ENCODE data around the gene TTC9B.

TTC9B gene

DNA sequence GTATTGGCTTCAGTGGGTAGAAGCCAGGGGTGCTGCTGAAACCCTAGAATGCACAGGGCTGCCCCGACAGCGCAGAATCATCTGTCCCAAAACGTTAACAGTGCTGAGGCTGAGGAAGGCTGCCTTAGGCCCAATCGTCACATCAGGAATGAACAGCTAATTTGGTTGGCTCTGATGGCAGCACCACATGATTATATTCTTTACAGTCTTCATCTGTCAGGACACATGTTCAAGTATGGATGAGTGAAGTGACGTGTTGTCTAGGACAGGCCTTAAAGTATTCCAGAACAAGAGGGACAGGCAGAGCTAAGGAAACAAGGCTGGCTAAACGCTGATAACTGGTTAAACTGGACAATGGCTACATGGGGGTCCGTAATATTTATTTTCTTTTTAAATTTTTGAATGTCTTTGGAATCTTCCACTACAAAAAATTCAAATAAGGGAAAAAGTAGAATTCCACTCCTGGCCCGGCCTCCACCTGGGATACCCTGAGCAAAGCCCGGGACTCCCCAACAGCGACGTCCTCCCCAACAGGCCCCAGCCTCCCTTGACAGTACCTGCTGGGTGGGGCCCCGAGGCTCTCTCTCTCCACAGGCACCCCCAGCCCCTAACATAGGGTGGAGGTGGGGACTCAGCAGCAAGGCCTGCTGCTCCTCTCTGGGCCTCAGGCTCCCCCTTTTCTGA is 23.1 kb upstream of the TTC9B start:
- Histone ChIP-seq H4K20me1 (ENCODE audit: insufficient read depth, low read length) (no peaks in the 10 kb centered on the region), H3K36me3 (ENCODE audit: insufficient read depth, low read length) (peaks cover 59% of the 10 kb centered on the region), H3F3A (ENCODE audit: insufficient read depth, low read length) (no peaks in the 10 kb centered on the region), H3K4me2 (ENCODE audit: low read length) (no peak overlapping the region), H3K9me2 (ENCODE audit: low read depth, low read length) (no peaks in the 10 kb centered on the region), H3K9me3 (ENCODE audit: low read length) (no peaks in the 10 kb centered on the region), H3K79me2 (ENCODE audit: insufficient read depth, low read length) (no peaks in the 10 kb centered on the region), H3K27me3 (ENCODE audit: insufficient read depth, low read length) (no peaks in the 10 kb centered on the region), H3K4me1 (ENCODE audit: insufficient read depth, low read length, severe bottlenecking) (no peaks in the 10 kb centered on the region), H3K9ac (ENCODE audit: low read length) (no peak overlapping the region), H3K4me3 (ENCODE audit: low read depth, low read length, poor library complexity, severe bottlenecking) (no peak overlapping the region), H2AFZ (ENCODE audit: low read length) (no peak overlapping the region), H3K27ac (ENCODE audit: low read depth, low read length, poor library complexity, severe bottlenecking) (no peak overlapping the region)
- TF ChIP-seq CTCF (IDR thresholded peaks at IDR 0.05; ENCODE audit: low read length) (no peak), EZH2 (IDR thresholded peaks at IDR 0.05; ENCODE audit: borderline replicate concordance, low read length) (no peak)

DNA sequence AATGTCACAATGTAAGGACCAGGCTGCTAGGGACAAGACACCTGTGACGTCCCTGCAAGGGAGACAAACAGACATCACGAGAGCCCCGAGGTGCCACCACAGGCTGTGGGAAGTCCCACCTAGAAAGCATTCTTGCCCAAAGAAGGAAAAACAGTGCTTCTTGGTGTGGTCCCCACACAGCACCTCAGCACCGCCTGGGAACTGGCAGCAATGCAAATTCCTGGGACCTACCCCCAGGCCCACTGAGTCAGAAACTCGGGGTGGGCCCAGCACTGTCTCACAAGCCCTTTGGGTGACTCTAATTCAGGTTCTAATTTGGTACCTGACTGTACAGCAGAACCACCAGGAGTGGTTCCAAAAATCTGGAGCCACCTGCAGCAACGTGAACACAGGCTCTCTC is 22.1 kb upstream of the TTC9B start:
- Histone ChIP-seq H3K27me3 (ENCODE audit: insufficient read depth, low read length) (no peaks in the 10 kb centered on the region), H4K20me1 (ENCODE audit: insufficient read depth, low read length) (no peaks in the 10 kb centered on the region), H2AFZ (ENCODE audit: low read length) (no peak overlapping the region), H3F3A (ENCODE audit: insufficient read depth, low read length) (no peaks in the 10 kb centered on the region), H3K79me2 (ENCODE audit: insufficient read depth, low read length) (no peaks in the 10 kb centered on the region), H3K4me2 (ENCODE audit: low read length) (no peak overlapping the region), H3K4me3 (ENCODE audit: low read depth, low read length, poor library complexity, severe bottlenecking) (no peak overlapping the region), H3K9me3 (ENCODE audit: low read length) (no peaks in the 10 kb centered on the region), H3K9ac (ENCODE audit: low read length) (no peak overlapping the region), H3K27ac (ENCODE audit: low read depth, low read length, poor library complexity, severe bottlenecking) (no peak overlapping the region), H3K36me3 (ENCODE audit: insufficient read depth, low read length) (peaks cover 60% of the 10 kb centered on the region), H3K4me1 (ENCODE audit: insufficient read depth, low read length, severe bottlenecking) (no peaks in the 10 kb centered on the region), H3K9me2 (ENCODE audit: low read depth, low read length) (no peaks in the 10 kb centered on the region)
- TF ChIP-seq CTCF (IDR thresholded peaks at IDR 0.05; ENCODE audit: low read length) = no peak
- no peak for TF ChIP-seq EZH2 (IDR thresholded peaks at IDR 0.05; ENCODE audit: borderline replicate concordance, low read length)

DNA sequence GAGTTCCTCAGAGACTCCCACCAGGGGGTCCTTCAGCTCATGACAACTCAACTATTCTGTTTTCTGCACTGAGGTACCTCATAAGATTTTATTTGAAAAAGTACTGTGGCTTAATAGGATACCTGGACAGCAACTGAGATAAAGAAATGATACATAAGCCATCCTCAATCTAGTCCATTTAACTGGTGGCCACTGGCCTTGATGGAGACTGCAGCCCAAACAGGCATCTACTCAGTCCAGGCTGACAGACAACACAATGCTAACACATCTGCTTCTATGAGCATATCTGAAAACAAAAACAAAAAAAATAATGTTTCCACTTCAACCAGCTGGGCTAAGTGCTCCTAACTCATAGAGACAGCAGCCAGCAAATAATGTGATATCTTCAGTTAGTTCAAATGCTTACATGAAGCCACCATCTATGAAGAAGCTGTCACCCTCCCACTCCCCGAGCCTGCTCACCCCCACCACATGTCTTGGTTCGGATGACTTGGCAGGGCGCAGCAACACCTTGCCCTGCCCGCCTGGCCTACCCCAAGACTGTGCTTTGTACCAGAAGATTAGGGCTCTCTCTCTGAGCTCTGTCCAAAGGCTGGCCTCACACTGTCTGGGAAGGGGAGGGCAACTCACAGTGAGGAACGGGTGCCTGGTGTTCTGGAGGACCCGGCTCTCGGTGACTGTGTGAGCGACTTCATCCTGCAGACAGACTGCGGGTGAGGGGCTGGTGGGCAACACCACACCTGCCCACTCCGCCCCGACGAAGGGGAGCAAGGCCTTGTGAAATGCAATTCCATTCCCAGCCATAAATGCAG is 21.4 kb upstream of the TTC9B start:
- Histone ChIP-seq H2AFZ (ENCODE audit: low read length) (no peak overlapping the region), H3K4me2 (ENCODE audit: low read length) (no peak overlapping the region), H3K79me2 (ENCODE audit: insufficient read depth, low read length) (no peaks in the 10 kb centered on the region), H3K4me3 (ENCODE audit: low read depth, low read length, poor library complexity, severe bottlenecking) (no peak overlapping the region), H3K9me2 (ENCODE audit: low read depth, low read length) (no peaks in the 10 kb centered on the region), H4K20me1 (ENCODE audit: insufficient read depth, low read length) (no peaks in the 10 kb centered on the region), H3K9ac (ENCODE audit: low read length) (no peak overlapping the region), H3F3A (ENCODE audit: insufficient read depth, low read length) (no peaks in the 10 kb centered on the region), H3K27me3 (ENCODE audit: insufficient read depth, low read length) (no peaks in the 10 kb centered on the region), H3K27ac (ENCODE audit: low read depth, low read length, poor library complexity, severe bottlenecking) (no peak overlapping the region), H3K36me3 (ENCODE audit: insufficient read depth, low read length) (peaks cover 64% of the 10 kb centered on the region), H3K4me1 (ENCODE audit: insufficient read depth, low read length, severe bottlenecking) (no peaks in the 10 kb centered on the region), H3K9me3 (ENCODE audit: low read length) (no peaks in the 10 kb centered on the region)
- TF ChIP-seq EZH2 (IDR thresholded peaks at IDR 0.05; ENCODE audit: borderline replicate concordance, low read length) (no peak), CTCF (IDR thresholded peaks at IDR 0.05; ENCODE audit: low read length) (no peak)

All from OCI-LY1 (cell line).